ENCODE results near the gene CHMP1A. TPM values are rescaled to one million over a fixed set of nuclear protein-coding genes. Genes with fewer than 3 reads are reported as not detected.

The CHMP1A gene
- polyA plus RNA-seq, 2 of the 4 experiments (the other 2 are of a cell fraction), result 36.4 to 91.7 TPM

- ChIA-PET CTCF (interaction anchor here (0.8 to 1.7 kb wide), 5 partner anchors 15 to 104 kb away, joined by 3 to 4 read pairs (median 3); no protein-coding TSS in a partner anchor), POLR2A (no interaction called here)
- H3K4me2 ChIP-seq, result no peak overlapping the region
- no peak overlapping the region for H3K4me3 ChIP-seq
- FAIRE-seq (no peak), ATAC-seq (no peak), DNase-seq (ENCODE audit: low read depth in 1 of 2, low spot score in 1 of 2) (no peak)
- H3K4me1 ChIP-seq, result peaks cover 16% of the 10 kb centered on the region
- H3K9me3 ChIP-seq, result no peaks in the 10 kb centered on the region
- 92% methylated on average over 13 of the region's 25 CpGs for WGBS (ENCODE audit: missing lambda C conversion rate)
- H3K27ac ChIP-seq, result 0 out of 6 replicates have a peak overlapping the region, but pooled peaks of 1 of the 2 experiments have one; percentile 24
- TF ChIP-seq TFCP2L1 (CRISPR knock-in tag; IDR thresholded peaks at IDR 0.05) (no peak), TP53 (CRISPR knock-in tag; IDR thresholded peaks at IDR 0.05) (no peak), POLR2AphosphoS2 (conservative IDR thresholded peaks at IDR 0.05; ENCODE audit: low read length) (no peak), MAFK (IDR thresholded peaks at IDR 0.05; ENCODE audit: partially characterized antibody) (peak; percentile 79), CBX2 (IDR thresholded peaks at IDR 0.05; ENCODE audit: borderline replicate concordance, low read depth) (no peak), ZNF302 (CRISPR knock-in tag; IDR thresholded peaks at IDR 0.05) (no peak), JUNB (IDR thresholded peaks at IDR 0.05) (no peak), ELK1 (IDR thresholded peaks at IDR 0.05; ENCODE audit: low read depth, low read length) (no peak)
Observed at GRCh38 chr16:89596061-89596689, 61.3 kb downstream of the CHMP1A start.

GRCh38 chr16:89595330-89596060 is 62.0 kb downstream of the CHMP1A start:
- no peak overlapping the region for H3K4me2 ChIP-seq
- TF ChIP-seq TFCP2L1 (CRISPR knock-in tag; IDR thresholded peaks at IDR 0.05) (no peak), MYC (IDR thresholded peaks at IDR 0.05; ENCODE audit: borderline replicate concordance, low read length) (no peak), ZC3H11A (IDR thresholded peaks at IDR 0.05) (no peak), EHF (CRISPR knock-in tag; IDR thresholded peaks at IDR 0.05) (no peak), HEYL (CRISPR knock-in tag; IDR thresholded peaks at IDR 0.05) (no peak)
- DNase-seq (ENCODE audit: low read depth in 1 of 2, low spot score in 1 of 2) (no peak), FAIRE-seq (no peak), ATAC-seq (no peak)
- ChIA-PET CTCF (interaction anchor here (0.8 to 1.3 kb wide), 2 partner anchors 20 to 69 kb away, joined by 3 read pairs; no protein-coding TSS in a partner anchor), POLR2A (no interaction called here)
- peaks cover 16% of the 10 kb centered on the region for H3K4me1 ChIP-seq
- H3K4me3 ChIP-seq, result no peak overlapping the region
- 95% methylated on average over 39 of the region's 47 CpGs for WGBS (ENCODE audit: missing lambda C conversion rate)
- no peak overlapping the region for H3K27ac ChIP-seq
- H3K9me3 ChIP-seq, result no peaks in the 10 kb centered on the region

Other genes with a start within 250 kb of the CHMP1A start
- 54.9 and 57.4 TPM in 2 replicates for gene ANKRD11, start 167.1 kb downstream of the CHMP1A start, polyA plus RNA-seq (2011; rRNA removed)
- gene ANKRD11, start 167.1 kb downstream of the CHMP1A start, polyA plus RNA-seq (2017; fragmentation: RNase III; extraction: RNeasy Plus Mini Kit Qiagen cat#74134 plus additional on column Dnase treatment), result 50.4 to 56.7 TPM (median 53.6 TPM) in 3 replicates
- 53.2 and 54.4 TPM in 2 replicates for gene SPG7, start 149.3 kb downstream of the CHMP1A start, polyA plus RNA-seq (2011; rRNA removed)
- gene SPG7, start 149.3 kb downstream of the CHMP1A start, polyA plus RNA-seq (2017; fragmentation: RNase III; extraction: RNeasy Plus Mini Kit Qiagen cat#74134 plus additional on column Dnase treatment), result 73.2 to 80.6 TPM (median 79.6 TPM) in 3 replicates
- 2,291 and 2,911 TPM in 2 replicates for gene RPL13, start 97.0 kb downstream of the CHMP1A start, polyA plus RNA-seq (2011; rRNA removed)
- 2,979 to 3,246 TPM (median 3,044 TPM) in 3 replicates for gene RPL13, start 97.0 kb downstream of the CHMP1A start, polyA plus RNA-seq (2017; fragmentation: RNase III; extraction: RNeasy Plus Mini Kit Qiagen cat#74134 plus additional on column Dnase treatment)
- 22.8 and 25.8 TPM in 2 replicates for gene CPNE7, start 82.0 kb downstream of the CHMP1A start, polyA plus RNA-seq (2011; rRNA removed)
- 42.8 to 55.2 TPM (median 45.2 TPM) in 3 replicates for gene CPNE7, start 82.0 kb downstream of the CHMP1A start, polyA plus RNA-seq (2017; fragmentation: RNase III; extraction: RNeasy Plus Mini Kit Qiagen cat#74134 plus additional on column Dnase treatment)
- 1.5 and 2.6 TPM in 2 replicates for gene DPEP1, start 44.1 kb downstream of the CHMP1A start, polyA plus RNA-seq (2011; rRNA removed)
- 0.97 to 1.3 TPM (median 1.1 TPM) in 3 replicates for gene DPEP1, start 44.1 kb downstream of the CHMP1A start, polyA plus RNA-seq (2017; fragmentation: RNase III; extraction: RNeasy Plus Mini Kit Qiagen cat#74134 plus additional on column Dnase treatment)
- gene SPATA33, start 128 bp upstream of the CHMP1A start, polyA plus RNA-seq (2011; rRNA removed), result 5.5 and 6.1 TPM in 2 replicates
- gene SPATA33, start 128 bp upstream of the CHMP1A start, polyA plus RNA-seq (2017; fragmentation: RNase III; extraction: RNeasy Plus Mini Kit Qiagen cat#74134 plus additional on column Dnase treatment), result 11.5 to 12.6 TPM (median 12.1 TPM) in 3 replicates
- gene CDK10, start 29.0 kb upstream of the CHMP1A start, polyA plus RNA-seq (2011; rRNA removed), result 35.9 and 40.2 TPM in 2 replicates
- gene CDK10, start 29.0 kb upstream of the CHMP1A start, polyA plus RNA-seq (2017; fragmentation: RNase III; extraction: RNeasy Plus Mini Kit Qiagen cat#74134 plus additional on column Dnase treatment), result 52.9 to 99.8 TPM (median 55.3 TPM) in 3 replicates
- 3.5 and 3.6 TPM in 2 replicates for gene SPATA2L, start 44.0 kb upstream of the CHMP1A start, polyA plus RNA-seq (2011; rRNA removed)
- 4.7 to 5.2 TPM (median 4.9 TPM) in 3 replicates for gene SPATA2L, start 44.0 kb upstream of the CHMP1A start, polyA plus RNA-seq (2017; fragmentation: RNase III; extraction: RNeasy Plus Mini Kit Qiagen cat#74134 plus additional on column Dnase treatment)
- gene VPS9D1, start 63.2 kb upstream of the CHMP1A start, polyA plus RNA-seq (2011; rRNA removed), result 2.1 and 2.7 TPM in 2 replicates
- 3.0 to 5.8 TPM (median 5.4 TPM) in 3 replicates for gene VPS9D1, start 63.2 kb upstream of the CHMP1A start, polyA plus RNA-seq (2017; fragmentation: RNase III; extraction: RNeasy Plus Mini Kit Qiagen cat#74134 plus additional on column Dnase treatment)
- gene ZNF276, start 63.8 kb upstream of the CHMP1A start, polyA plus RNA-seq (2011; rRNA removed), result 6.5 and 7.5 TPM in 2 replicates
- gene ZNF276, start 63.8 kb upstream of the CHMP1A start, polyA plus RNA-seq (2017; fragmentation: RNase III; extraction: RNeasy Plus Mini Kit Qiagen cat#74134 plus additional on column Dnase treatment), result 14.0 to 15.4 TPM (median 15.1 TPM) in 3 replicates
- gene FANCA, start 158.9 kb upstream of the CHMP1A start, polyA plus RNA-seq (2011; rRNA removed), result 36.8 and 37.5 TPM in 2 replicates
- gene FANCA, start 158.9 kb upstream of the CHMP1A start, polyA plus RNA-seq (2017; fragmentation: RNase III; extraction: RNeasy Plus Mini Kit Qiagen cat#74134 plus additional on column Dnase treatment), result 38.4 to 42.0 TPM (median 39.3 TPM) in 3 replicates
- 6.0 and 7.7 TPM in 2 replicates for gene SPIRE2, start 170.8 kb upstream of the CHMP1A start, polyA plus RNA-seq (2011; rRNA removed)
- gene SPIRE2, start 170.8 kb upstream of the CHMP1A start, polyA plus RNA-seq (2017; fragmentation: RNase III; extraction: RNeasy Plus Mini Kit Qiagen cat#74134 plus additional on column Dnase treatment), result 8.2 to 9.9 TPM (median 9.7 TPM) in 3 replicates
- 80.4 and 125 TPM in 2 replicates for gene TCF25, start 215.9 kb upstream of the CHMP1A start, polyA plus RNA-seq (2011; rRNA removed)
- gene TCF25, start 215.9 kb upstream of the CHMP1A start, polyA plus RNA-seq (2017; fragmentation: RNase III; extraction: RNeasy Plus Mini Kit Qiagen cat#74134 plus additional on column Dnase treatment), result 116 to 125 TPM (median 122 TPM) in 3 replicates

Measured in A549 (cell line).